H7 (cell line): ENCODE results near the gene POLDIP2. TPM values are rescaled to one million over a fixed set of nuclear protein-coding genes. Genes with fewer than 3 reads are reported as not detected.
"Not testable (repeated sequence)": the region's sequence is repeated elsewhere in the genome, so short reads cannot be mapped to it uniquely, and the experiment has no call there.

Source experiments
- DNase-seq: peaks from one replicate; pipeline ENCODE4 v3.0.0; 2012
- H3K27me3 ChIP-seq: 2 replicates; pipeline ENCODE4 v1.6.0; 2011; ENCODE audit warnings: mild to moderate bottlenecking, low read length; ENCODE audit not compliant: control insufficient read depth, insufficient read depth
- H3K36me3 ChIP-seq: replicated peaks from 2 replicates; pipeline ENCODE4 v1.5.1; 2011; ENCODE audit warnings: low read length; ENCODE audit not compliant: control insufficient read depth, insufficient read depth
- H3K4me3 ChIP-seq: 2 replicates; pipeline ENCODE4 v1.5.1; 2011; ENCODE audit warnings: low read depth, mild to moderate bottlenecking, control low read depth, low read length, moderate library complexity; ENCODE audit not compliant: insufficient read depth
- total RNA-seq: library from RNA; depleted of rRNA; stranded (reverse); fragments of >200 nt; shearing (Covaris generic); gene quantifications from 2 replicates; pipeline ENCODE4 v1.2.3, GENCODE V29; 2014

Gene POLDIP2
- total RNA-seq, 1 experiment from 2014 or later = 130 TPM

DNA sequence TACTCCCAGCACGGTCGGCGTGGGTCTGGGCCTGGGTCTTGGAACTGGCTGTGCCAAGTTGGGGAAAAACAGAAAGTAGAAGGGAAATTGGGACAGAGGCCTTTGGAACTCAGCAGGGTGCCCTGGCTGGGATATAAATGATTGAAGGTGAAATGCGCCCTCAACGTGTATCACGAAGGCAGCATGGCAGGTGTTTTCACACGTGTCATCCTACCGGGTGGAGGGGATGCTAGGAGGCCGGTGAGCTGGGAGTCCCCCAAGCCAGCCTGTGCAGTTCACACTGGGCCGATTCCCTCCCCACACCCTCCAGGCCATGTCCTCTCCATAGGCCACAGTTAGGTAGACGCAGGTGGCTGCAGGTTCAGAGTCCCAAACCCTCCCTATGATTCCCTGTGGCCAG is 15.8 kb downstream of the POLDIP2 start:
- H3K27me3 ChIP-seq = no peaks in the 10 kb centered on the region
- no peak overlapping the region for H3K4me3 ChIP-seq
- peaks cover 21% of the 10 kb centered on the region for H3K36me3 ChIP-seq
- DNase-seq = no peak

DNA sequence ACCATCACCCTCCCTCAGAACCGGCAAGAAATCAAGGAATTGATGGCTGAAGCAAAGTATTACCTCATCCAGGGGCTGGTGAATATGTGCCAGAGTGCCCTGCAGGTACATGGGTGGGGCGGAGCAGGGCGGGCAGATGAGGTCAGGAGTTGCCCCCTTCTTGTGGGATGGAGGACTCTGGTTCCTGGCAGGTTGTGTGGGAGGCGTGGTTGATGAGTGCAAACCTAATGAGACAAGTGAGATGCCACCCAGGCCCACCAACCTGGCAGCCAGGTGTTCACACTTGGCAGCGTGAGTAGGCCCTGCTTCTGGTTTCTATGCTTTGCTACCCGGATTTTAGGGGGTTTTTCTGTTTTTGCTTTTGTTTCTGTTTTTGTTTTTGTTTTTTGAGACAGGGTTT is 17.0 kb downstream of the POLDIP2 start:
- DNase-seq = no peak
- Histone ChIP-seq H3K27me3 (no peaks in the 10 kb centered on the region), H3K36me3 (peaks cover 17% of the 10 kb centered on the region), H3K4me3 (no peak overlapping the region)

DNA sequence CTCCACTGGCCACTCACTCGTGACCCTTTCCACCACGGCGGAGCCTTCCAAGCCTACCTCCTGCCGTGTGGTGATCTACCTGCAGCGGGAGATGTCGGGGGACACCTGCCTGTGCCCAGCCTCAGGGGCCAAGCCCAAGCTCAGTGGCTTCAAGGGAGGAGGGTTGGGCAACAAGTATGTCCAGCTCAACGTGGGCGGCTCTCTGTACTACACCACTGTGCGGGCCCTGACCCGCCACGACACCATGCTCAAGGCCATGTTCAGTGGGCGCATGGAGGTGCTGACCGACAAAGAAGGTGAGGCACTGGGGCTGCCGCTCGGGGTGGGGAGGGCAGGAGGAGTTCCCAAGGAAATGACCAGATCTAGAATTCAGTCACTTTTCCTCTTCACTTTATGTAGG is 17.9 kb downstream of the POLDIP2 start:
- no peak for DNase-seq
- Histone ChIP-seq H3K36me3 (peaks cover 14% of the 10 kb centered on the region), H3K4me3 (no peak overlapping the region), H3K27me3 (no peaks in the 10 kb centered on the region)

- H3K36me3 ChIP-seq = peaks cover 14% of the 10 kb centered on the region
- DNase-seq, H3K4me3 ChIP-seq, H3K27me3 ChIP-seq: not testable (repeated sequence)
These were observed 18.5 kb downstream of the POLDIP2 start for GRCh38 chr17:28338769-28339212.

DNA sequence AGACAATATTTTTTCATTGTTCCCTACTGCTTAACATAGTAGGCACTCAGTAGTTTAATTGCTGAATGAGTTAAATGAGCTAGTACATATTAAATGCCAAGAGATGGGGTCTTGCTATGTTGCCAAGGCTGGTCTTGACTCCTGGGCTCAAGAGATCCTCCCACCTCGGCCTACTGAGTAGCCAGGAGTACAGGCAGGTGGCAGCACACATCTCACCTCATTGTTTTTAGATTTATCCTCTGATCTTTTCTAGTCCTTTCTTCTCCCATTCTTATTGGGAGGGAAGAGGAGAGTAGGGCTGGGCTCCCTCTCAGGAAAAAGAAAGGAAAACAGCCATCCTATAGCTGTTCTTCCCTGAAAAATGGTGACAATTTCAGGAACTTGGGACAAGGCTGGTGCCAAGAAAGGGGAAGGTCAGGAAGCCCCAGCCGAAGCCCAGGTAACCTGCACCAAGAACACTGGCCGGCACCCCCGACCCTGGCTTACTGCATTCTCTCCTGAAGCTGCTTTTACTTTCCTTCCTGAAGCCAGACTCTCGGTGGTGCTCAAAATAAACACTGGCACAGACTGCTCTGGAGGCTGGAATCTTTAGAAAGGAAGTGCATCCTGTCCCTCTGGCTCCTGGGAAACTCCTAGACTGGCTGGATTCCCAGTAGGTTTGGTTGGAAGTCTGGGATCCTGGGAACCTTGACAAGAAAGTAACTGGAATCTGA is 19.1 kb downstream of the POLDIP2 start:
- Histone ChIP-seq H3K27me3 (no peaks in the 10 kb centered on the region), H3K4me3 (no peak overlapping the region), H3K36me3 (peaks cover 13% of the 10 kb centered on the region)
- no peak for DNase-seq

- H3K4me3 ChIP-seq = peak overlapping the region; percentile 91
- H3K36me3 ChIP-seq = peaks cover 6% of the 10 kb centered on the region
- DNase-seq = peak; percentile 86
- H3K27me3 ChIP-seq = no peaks in the 10 kb centered on the region
These were observed 21.1 kb downstream of the POLDIP2 start for GRCh38 chr17:28335959-28336871.

DNA sequence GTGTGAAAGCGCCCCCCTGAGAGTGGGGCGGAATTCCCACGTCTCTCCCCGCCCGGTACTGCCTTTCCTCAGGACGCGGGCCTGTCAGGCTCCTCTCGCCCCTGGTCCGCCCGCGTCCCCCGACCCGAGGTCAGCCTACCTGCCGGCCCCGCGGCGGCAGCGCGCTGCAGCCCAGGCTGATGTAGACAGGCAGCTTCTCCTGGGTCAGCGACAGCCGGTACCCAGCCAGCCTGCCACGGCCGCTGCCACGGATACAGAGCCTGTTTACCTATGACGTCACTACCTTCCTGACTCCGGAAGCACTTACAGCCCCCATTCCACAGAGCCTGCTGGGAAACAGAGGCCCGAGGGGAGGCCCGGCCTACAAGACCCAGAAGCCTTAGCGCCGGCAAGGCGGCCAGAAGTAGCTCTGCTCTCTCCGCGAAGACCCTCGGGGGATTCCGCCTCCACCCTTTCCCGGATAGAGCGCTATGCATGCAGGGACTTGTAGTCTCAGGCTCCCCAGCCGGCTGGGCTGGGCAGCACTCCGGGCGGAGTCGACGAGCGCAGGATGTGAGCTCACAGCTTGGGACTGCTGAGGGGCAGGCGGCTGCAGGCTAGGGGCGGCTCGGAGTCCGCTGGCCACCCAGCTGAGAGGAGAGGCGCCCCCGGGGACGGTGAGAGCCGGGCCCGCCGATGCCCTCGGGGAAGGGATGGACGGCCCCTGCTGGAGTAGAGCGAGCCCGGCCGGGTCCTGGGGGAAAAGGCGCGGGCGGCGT is 21.9 kb downstream of the POLDIP2 start, which contains the start of the genes IFT20 and TNFAIP1:
Gene IFT20 (minus strand): TSS at position 272 of the 758 bp plus-strand sequence. CDS start 3,487 bp downstream, outside the sequence.
Gene TNFAIP1 (plus strand): TSS at position 561 of the 758 bp plus-strand sequence. CDS start 3,761 bp downstream, outside the sequence.
- H3K4me3 ChIP-seq = peak within 1 kb of the TSS; percentile 91
- H3K27me3 ChIP-seq = no peaks in the 10 kb centered on the region
- DNase-seq = peak; percentile 97
- peaks cover 3% of the 10 kb centered on the region for H3K36me3 ChIP-seq

- H3K27me3 ChIP-seq = no peaks in the 10 kb centered on the region
- H3K4me3 ChIP-seq = peak overlapping the region; percentile 71
- no peak for DNase-seq
- peaks cover 2% of the 10 kb centered on the region for H3K36me3 ChIP-seq
These were observed 22.6 kb downstream of the POLDIP2 start for GRCh38 chr17:28334666-28335200.

DNA sequence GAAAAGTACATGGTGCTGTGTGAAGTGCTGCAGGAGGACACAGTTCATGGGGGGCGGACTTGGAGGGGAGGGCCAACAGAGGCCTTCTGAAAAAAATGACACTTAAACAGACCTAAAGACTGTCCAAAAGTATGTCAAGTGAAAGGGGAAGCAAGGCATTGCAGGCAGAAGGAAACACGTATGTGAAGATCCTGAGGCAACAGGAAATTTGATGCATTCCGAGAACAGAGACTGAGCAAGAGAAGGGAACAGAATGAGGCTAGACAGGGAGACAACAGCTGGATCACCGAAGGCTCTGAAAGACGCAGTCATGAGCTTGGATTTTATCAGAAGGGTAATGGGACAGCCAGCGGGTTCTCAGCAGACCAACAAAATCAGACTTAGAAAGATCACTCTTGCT is 23.2 kb downstream of the POLDIP2 start:
- H3K4me3 ChIP-seq = no peak overlapping the region
- no peak for DNase-seq
- no peaks in the 10 kb centered on the region for H3K27me3 ChIP-seq
- peaks cover 4% of the 10 kb centered on the region for H3K36me3 ChIP-seq

GRCh38 chr17:28333083-28333746 is 24.1 kb downstream of the POLDIP2 start:
- DNase-seq = no peak
- Histone ChIP-seq H3K36me3 (peaks cover 7% of the 10 kb centered on the region), H3K4me3 (no peak overlapping the region), H3K27me3 (no peaks in the 10 kb centered on the region)

GRCh38 chr17:28331891-28332420 is 25.4 kb downstream of the POLDIP2 start:
- Histone ChIP-seq H3K36me3 (peaks cover 9% of the 10 kb centered on the region), H3K4me3 (no peak overlapping the region), H3K27me3 (no peaks in the 10 kb centered on the region)
- no peak for DNase-seq

GRCh38 chr17:28330671-28331070 is 26.7 kb downstream of the POLDIP2 start:
- H3K27me3 ChIP-seq = no peaks in the 10 kb centered on the region
- peaks cover 15% of the 10 kb centered on the region for H3K36me3 ChIP-seq
- no peak overlapping the region for H3K4me3 ChIP-seq
- DNase-seq = no peak

- no peaks in the 10 kb centered on the region for H3K27me3 ChIP-seq
- no peak for DNase-seq
- H3K36me3 ChIP-seq = peaks cover 17% of the 10 kb centered on the region
- no peak overlapping the region for H3K4me3 ChIP-seq
These were observed 29.0 kb downstream of the POLDIP2 start for GRCh38 chr17:28328325-28328724.
